CD14-positive monocyte (primary cell): ENCODE results near the gene FGF19. TPM values are rescaled to one million over a fixed set of nuclear protein-coding genes. Genes with fewer than 3 reads are reported as not detected.

Source experiments
- DNase-seq, 3 donors: peaks; one replicate each; pipeline ENCODE4 v3.0.0-alpha.2; 2011 to 2022
- H2AFZ ChIP-seq: 2 replicates; pipeline ENCODE4 v1.6.0; 2012; ENCODE audit warnings: mild to moderate bottlenecking, low read depth, low read length, inconsistent platforms; ENCODE audit not compliant: insufficient read depth, poor library complexity, severe bottlenecking
- H3K27ac ChIP-seq, 2 donors: 1 replicate in 1 of 2; 2 replicates in 1 of 2; pipeline ENCODE4 v1.5.1; 2012 to 2013; ENCODE audit warnings: low read length in 2 of 2, control low read depth in 1 of 2, inconsistent platforms in 1 of 2, low read depth in 1 of 2, mild to moderate bottlenecking in 1 of 2
- H3K27me3 ChIP-seq, 2 donors: one replicate each; pipeline versions ENCODE4 v1.6.0 to v1.6.1; 2011 to 2013; ENCODE audit warnings: low read length in 2 of 2; ENCODE audit not compliant: control insufficient read depth in 2 of 2, insufficient read depth in 2 of 2
- H3K36me3 ChIP-seq, 2 donors: replicated peaks in 1 of 2; 1 replicate in 1 of 2; 2 replicates in 1 of 2; pipeline versions ENCODE4 v1.5.1 to v1.6.1; 2012 to 2013; ENCODE audit warnings: low read length in 2 of 2, control low read depth in 1 of 2, inconsistent platforms in 1 of 2, mild to moderate bottlenecking in 1 of 2; ENCODE audit not compliant: insufficient read depth in 2 of 2, control insufficient read depth in 1 of 2
- H3K4me1 ChIP-seq, 2 donors: 1 replicate in 1 of 2; 2 replicates in 1 of 2; pipeline versions ENCODE4 v1.5.1 to v1.6.1; 2012 to 2013; ENCODE audit warnings: low read length in 2 of 2, control low read depth in 1 of 2, inconsistent platforms in 1 of 2, mild to moderate bottlenecking in 1 of 2, moderate library complexity in 1 of 2; ENCODE audit not compliant: insufficient read depth in 2 of 2, control insufficient read depth in 1 of 2
- H3K4me2 ChIP-seq: replicated peaks from 2 replicates; pipeline ENCODE3; 2012; ENCODE audit warnings: low read length, moderate library complexity, mild to moderate bottlenecking; ENCODE audit not compliant: poor library complexity, severe bottlenecking; ENCODE audit errors: extremely low read depth
- H3K4me3 ChIP-seq, 3 experiments: fragments of 200-600 bp in 1 of 3; sonication (generic) in 1 of 3; replicated peaks in 1 of 3; 1 replicate in 2 of 3; 2 replicates in 1 of 3; pipeline ENCODE4 v1.5.1; 2011 to 2013; ENCODE audit warnings: low read length in 3 of 3, mild to moderate bottlenecking in 3 of 3, control low read depth in 2 of 3, low read depth in 2 of 3, inconsistent platforms in 1 of 3, moderate library complexity in 1 of 3
- H3K79me2 ChIP-seq: 2 replicates; pipeline ENCODE4 v1.6.0; 2012; ENCODE audit warnings: mild to moderate bottlenecking, control low read depth, inconsistent platforms, low read length, moderate library complexity; ENCODE audit not compliant: insufficient read depth
- H3K9ac ChIP-seq: 2 replicates; pipeline ENCODE4 v1.6.0; 2017; ENCODE audit warnings: low read length, mild to moderate bottlenecking; ENCODE audit not compliant: insufficient read depth, poor library complexity, severe bottlenecking
- H3K9me3 ChIP-seq, 2 donors: replicated peaks in 1 of 2; 1 replicate in 1 of 2; 2 replicates in 1 of 2; pipeline versions ENCODE4 v1.5.1 to v1.6.1; 2012 to 2013; ENCODE audit warnings: low read length in 2 of 2, control low read depth in 1 of 2; ENCODE audit not compliant: control insufficient read depth in 1 of 2, insufficient read depth in 1 of 2
- H4K20me1 ChIP-seq: 2 replicates; pipeline ENCODE4 v1.6.0; 2012; ENCODE audit warnings: mild to moderate bottlenecking, low read length, control low read depth, moderate library complexity; ENCODE audit not compliant: insufficient read depth
- H3K27ac Mint-ChIP-seq, 7 donors: one replicate each; pipeline ENCODE4 v1.8.0; 2020; ENCODE audit warnings: mild to moderate bottlenecking in 7 of 7, mixed read lengths in 7 of 7, moderate library complexity in 6 of 7, inconsistent platforms in 2 of 7
- H3K27me3 Mint-ChIP-seq, 3 donors: one replicate each; pipeline ENCODE4 v1.8.0; 2021 to 2022; ENCODE audit warnings: low read depth in 3 of 3, mild to moderate bottlenecking in 3 of 3, mixed read lengths in 3 of 3, moderate library complexity in 3 of 3, inconsistent platforms in 1 of 3
- H3K36me3 Mint-ChIP-seq, 2 donors: one replicate each; pipeline ENCODE4 v1.8.0; 2020; ENCODE audit warnings: mixed read lengths in 2 of 2, inconsistent platforms in 1 of 2, mild to moderate bottlenecking in 1 of 2
- H3K4me1 Mint-ChIP-seq: one replicate; pipeline ENCODE4 v1.8.0; 2020; ENCODE audit warnings: mild to moderate bottlenecking, mixed read lengths
- H3K4me3 Mint-ChIP-seq, 2 donors: one replicate each; pipeline ENCODE4 v1.8.0; 2020; ENCODE audit warnings: mild to moderate bottlenecking in 2 of 2, mixed read lengths in 2 of 2, moderate library complexity in 1 of 2
- H3K9me3 Mint-ChIP-seq, 7 donors: one replicate each; pipeline ENCODE4 v1.8.0; 2020 to 2022; ENCODE audit warnings: mixed read lengths in 7 of 7, mild to moderate bottlenecking in 6 of 7, moderate library complexity in 6 of 7, inconsistent platforms in 2 of 7
- CTCF ChIP-seq: fragments of 200-600 bp; IDR thresholded peaks from one replicate; pipeline ENCODE4 v1.8.0; 2022; ENCODE audit warnings: antibody characterized with exemption, mild to moderate bottlenecking
- WGBS: methylation state at CpG from one replicate; pipeline ENCODE4 v1.1.5; 2013; ENCODE audit warnings: missing lambda C conversion rate; ENCODE audit not compliant: insufficient coverage; 5-methylcytosine and 5-hydroxymethylcytosine counted together
- intact Hi-C, 2 donors: fragments of 100-400 bp; cut with micrococcal nuclease; formaldehyde crosslinking; loops; one replicate each; pipeline versions ENCODE4 v1.15.0 to v1.15.1; 2023
- polyA plus RNA-seq, 3 donors: library from polyadenylated mRNA; depleted of rRNA in 1 of 3; unstranded in 2 of 3; stranded (reverse) in 1 of 3; fragments of 300-500 nt in 2 of 3; fragments of >200 nt in 1 of 3; fragmentation: Illumina TruSeq in 2 of 3; gene quantifications; 1 replicate in 2 of 3; 2 replicates in 1 of 3; pipeline ENCODE4 v1.2.3, GENCODE V29; 2012 to 2021

The FGF19 gene
- polyA plus RNA-seq, 3 donors: not detected

GRCh38 chr11:69650081-69650831 is 53.6 kb downstream of the FGF19 start:
- intact Hi-C loops: no loop called here
- Mint-ChIP-seq H3K9me3 (no peaks in the 10 kb centered on the region), H3K36me3 (no peaks in the 10 kb centered on the region)

GRCh38 chr11:69649576-69649900 is 54.3 kb downstream of the FGF19 start:
- Mint-ChIP-seq H3K4me3 (no peak overlapping the region), H3K36me3 (no peaks in the 10 kb centered on the region), H3K27me3 (peaks cover 4 to 16% (median 7%) of the 10 kb centered on the region in 3 donors), H3K4me1 (no peaks in the 10 kb centered on the region), H3K27ac (peak overlapping the region in 1 of 7 donors; percentile 18), H3K9me3 (no peaks in the 10 kb centered on the region)
- Histone ChIP-seq H3K4me3 (no peak overlapping the region), H3K27me3 (no peaks in the 10 kb centered on the region), H2AFZ (no peak overlapping the region), H4K20me1 (no peaks in the 10 kb centered on the region), H3K4me2 (no peak overlapping the region), H3K27ac (no peak overlapping the region), H3K9ac (no peak overlapping the region), H3K36me3 (no peaks in the 10 kb centered on the region), H3K9me3 (no peaks in the 10 kb centered on the region), H3K79me2 (no peaks in the 10 kb centered on the region), H3K4me1 (no peaks in the 10 kb centered on the region)
- WGBS: 96% methylated on average over 8 of the region's 10 CpGs
- intact Hi-C loops: no loop called here
- DNase-seq: no peak
- no peak for TF ChIP-seq CTCF

More at GRCh38 chr11:69650081-69650831, 53.6 kb downstream of the FGF19 start:
- Histone ChIP-seq H3K27ac (no peak overlapping the region), H3K9ac (no peak overlapping the region), H3K27me3 (no peaks in the 10 kb centered on the region), H3K4me1 (no peaks in the 10 kb centered on the region), H3K9me3 (no peaks in the 10 kb centered on the region), H3K4me3 (no peak overlapping the region), H3K4me2 (no peak overlapping the region), H2AFZ (no peak overlapping the region), H3K36me3 (no peaks in the 10 kb centered on the region), H3K79me2 (no peaks in the 10 kb centered on the region), H4K20me1 (no peaks in the 10 kb centered on the region)
- H3K27ac Mint-ChIP-seq: no peak overlapping the region
- no peak for DNase-seq
- H3K4me3 Mint-ChIP-seq: no peak overlapping the region
- WGBS: 64% methylated on average over 10 of the region's 24 CpGs
- TF ChIP-seq CTCF: no peak
- no peaks in the 10 kb centered on the region for H3K4me1 Mint-ChIP-seq
- H3K27me3 Mint-ChIP-seq: peaks cover 3 to 12% (median 4%) of the 10 kb centered on the region in 3 donors
